SK-N-SH treated with all-trans-retinoic acid at 6 μM for 48 hours (cell line): Measurements from ENCODE around the gene AGAP3.

Experiments
- ARNTL ChIP-seq: fragments of 450-650 bp; formaldehyde crosslinking; IDR thresholded peaks from 2 replicates; pipeline ENCODE4 v1.5.0; 2020; ENCODE audit warnings: low read depth, mild to moderate bottlenecking, moderate library complexity, borderline replicate concordance
- ISL1 ChIP-seq: fragments of 250-450 bp; sonication (Bioruptor Pico); IDR thresholded peaks from 2 replicates; pipeline ENCODE4 v2.1.2; 2022; ENCODE audit warnings: mild to moderate bottlenecking, moderate library complexity
- TOX ChIP-seq: fragments of 250-450 bp; sonication (Bioruptor Pico); IDR thresholded peaks from 2 replicates; pipeline ENCODE4 v1.8.0; 2021; ENCODE audit warnings: mild to moderate bottlenecking, moderate library complexity, borderline replicate concordance
- TSHZ2 ChIP-seq: fragments of 250-450 bp; sonication (Bioruptor Pico); IDR thresholded peaks from 2 replicates; pipeline ENCODE4 v1.5.0; 2020; ENCODE audit warnings: mild to moderate bottlenecking, moderate library complexity
- ZC3H10 ChIP-seq: fragments of 250-450 bp; sonication (Bioruptor Pico); IDR thresholded peaks from 2 replicates; pipeline ENCODE4 v1.5.1; 2021; ENCODE audit warnings: mild to moderate bottlenecking, moderate library complexity
- ZNF565 ChIP-seq: fragments of 450-650 bp; formaldehyde crosslinking; conservative IDR thresholded peaks from 2 replicates; pipeline ENCODE4 v1.5.0; 2020; ENCODE audit warnings: low read depth, mild to moderate bottlenecking, moderate library complexity

GRCh38 chr7:151110236-151110940 is 24.1 kb downstream of the AGAP3 start:
- TF ChIP-seq ISL1 (CRISPR knock-in tag) (no peak), ZNF565 (CRISPR knock-in tag) (no peak), ARNTL (CRISPR knock-in tag) (no peak), ZC3H10 (CRISPR knock-in tag) (no peak), TSHZ2 (CRISPR knock-in tag) (no peak), TOX (no peak)
